Caco-2 (cell line): ENCODE measurements around the gene MEGF11. TPM values are rescaled to one million over a fixed set of nuclear protein-coding genes. Genes with fewer than 3 reads are reported as not detected.

Source experiments
- BruUV-seq: library from RNA; stranded (reverse); fragments of 400-500 nt; replicated peaks from 2 replicates; lab custom pipeline; 2021; lab: Mats Ljungman, UMichigan
- CTCF ChIA-PET: fragments of 300-600 bp; sonication (Branson Sonifier 250); formaldehyde crosslinking; loops from one replicate; lab custom pipeline; 2022; ENCODE audit warnings: antibody characterized with exemption; lab: Charles Lee
- POLR2A ChIA-PET: fragments of 300-600 bp; sonication (Branson Sonifier 250); formaldehyde crosslinking; loops from one replicate; lab custom pipeline; 2022; ENCODE audit warnings: antibody characterized with exemption; lab: Charles Lee
- DNase-seq, 2 experiments: peaks; one replicate each; pipeline versions ENCODE4 v3.0.0 to v3.0.0-alpha.2; 2020 to 2022
- H3K27me3 ChIP-seq: replicated peaks from 2 replicates; pipeline ENCODE4 v1.6.0; 2011; ENCODE audit warnings: low read length; ENCODE audit not compliant: control insufficient read depth, insufficient read depth
- H3K36me3 ChIP-seq: 2 replicates; pipeline ENCODE4 v1.5.1; 2011; ENCODE audit warnings: low read length; ENCODE audit not compliant: control insufficient read depth, insufficient read depth
- H3K4me1 ChIP-seq: fragments of 250-450 bp; sonication (Bioruptor Pico); 2 replicates; pipeline ENCODE4 v1.5.1; 2020; ENCODE audit warnings: mild to moderate bottlenecking
- H3K4me3 ChIP-seq: 2 replicates; pipeline ENCODE4 v1.5.1; 2011; ENCODE audit warnings: low read depth, mild to moderate bottlenecking, control low read depth, low read length
- H3K9me3 ChIP-seq: fragments of 250-450 bp; sonication (Bioruptor Pico); 2 replicates; pipeline ENCODE4 v1.5.1; 2020; ENCODE audit warnings: mild to moderate bottlenecking, moderate library complexity
- H3K27ac Mint-ChIP-seq: one replicate; pipeline ENCODE4 v1.8.0; 2022; ENCODE audit warnings: mixed read lengths; ENCODE audit not compliant: unreplicated experiment
- H3K27me3 Mint-ChIP-seq: one replicate; pipeline ENCODE4 v1.8.0; 2022; ENCODE audit warnings: mixed read lengths; ENCODE audit not compliant: insufficient read depth, unreplicated experiment
- H3K36me3 Mint-ChIP-seq: one replicate; pipeline ENCODE4 v1.8.0; 2022; ENCODE audit warnings: mild to moderate bottlenecking, mixed read lengths; ENCODE audit not compliant: insufficient read depth, unreplicated experiment
- H3K4me1 Mint-ChIP-seq: one replicate; pipeline ENCODE4 v1.8.0; 2022; ENCODE audit warnings: low read depth, mixed read lengths; ENCODE audit not compliant: unreplicated experiment
- H3K4me3 Mint-ChIP-seq: one replicate; pipeline ENCODE4 v1.8.0; 2022; ENCODE audit warnings: mild to moderate bottlenecking, moderate library complexity, mixed read lengths; ENCODE audit not compliant: unreplicated experiment
- H3K9me3 Mint-ChIP-seq: one replicate; pipeline ENCODE4 v1.8.0; 2022; ENCODE audit warnings: mixed read lengths; ENCODE audit not compliant: unreplicated experiment
- intact Hi-C: fragments of 100-400 bp; cut with micrococcal nuclease; formaldehyde crosslinking; loops from one replicate; pipeline ENCODE4 v1.10.0; 2022; ENCODE audit not compliant: unreplicated experiment
- total RNA-seq: library from RNA; stranded (reverse); gene quantifications from 2 replicates; pipeline ENCODE4 v1.2.3, GENCODE V29; 2022
- TF ChIP-seq, protein P1 (sequence below), 2 experiments: fragments of 200-600 bp in 1 of 2; IDR thresholded peaks; 1 replicate in 1 of 2; 2 replicates in 1 of 2; pipeline versions ENCODE4 v1.5.1 to v1.8.0; 2011 to 2022; ENCODE audit warnings: antibody characterized with exemption in 1 of 2, control low read depth in 1 of 2, inconsistent platforms in 1 of 2, low read depth in 1 of 2, low read length in 1 of 2, mild to moderate bottlenecking in 1 of 2, moderate library complexity in 1 of 2; ENCODE audit not compliant: insufficient read depth in 1 of 2, severe bottlenecking in 1 of 2, unreplicated experiment in 1 of 2

The MEGF11 gene
- total RNA-seq, 1 experiment from 2014 or later: 0.66 TPM

DNA sequence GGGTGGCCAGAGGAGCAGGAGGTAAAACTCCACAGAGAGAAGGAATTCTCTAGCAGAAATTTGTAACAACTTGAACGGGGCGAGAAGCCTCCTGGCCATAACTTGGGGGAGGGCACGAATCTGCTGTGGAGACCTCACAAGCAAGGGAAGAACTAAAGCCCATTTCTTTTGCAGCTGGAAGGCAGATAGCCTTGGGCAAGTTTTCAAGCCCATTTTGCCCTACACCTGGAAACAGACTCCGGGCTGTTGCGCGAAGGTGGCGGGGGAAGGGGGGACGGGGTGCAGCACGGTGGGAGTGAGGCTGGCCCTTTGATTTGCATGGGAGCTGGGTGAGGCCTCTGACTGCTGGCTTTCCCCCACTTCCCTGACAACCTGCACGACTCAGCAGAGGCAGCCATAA lies 168.8 kb downstream of the MEGF11 start:
- TF ChIP-seq, protein P1, sequence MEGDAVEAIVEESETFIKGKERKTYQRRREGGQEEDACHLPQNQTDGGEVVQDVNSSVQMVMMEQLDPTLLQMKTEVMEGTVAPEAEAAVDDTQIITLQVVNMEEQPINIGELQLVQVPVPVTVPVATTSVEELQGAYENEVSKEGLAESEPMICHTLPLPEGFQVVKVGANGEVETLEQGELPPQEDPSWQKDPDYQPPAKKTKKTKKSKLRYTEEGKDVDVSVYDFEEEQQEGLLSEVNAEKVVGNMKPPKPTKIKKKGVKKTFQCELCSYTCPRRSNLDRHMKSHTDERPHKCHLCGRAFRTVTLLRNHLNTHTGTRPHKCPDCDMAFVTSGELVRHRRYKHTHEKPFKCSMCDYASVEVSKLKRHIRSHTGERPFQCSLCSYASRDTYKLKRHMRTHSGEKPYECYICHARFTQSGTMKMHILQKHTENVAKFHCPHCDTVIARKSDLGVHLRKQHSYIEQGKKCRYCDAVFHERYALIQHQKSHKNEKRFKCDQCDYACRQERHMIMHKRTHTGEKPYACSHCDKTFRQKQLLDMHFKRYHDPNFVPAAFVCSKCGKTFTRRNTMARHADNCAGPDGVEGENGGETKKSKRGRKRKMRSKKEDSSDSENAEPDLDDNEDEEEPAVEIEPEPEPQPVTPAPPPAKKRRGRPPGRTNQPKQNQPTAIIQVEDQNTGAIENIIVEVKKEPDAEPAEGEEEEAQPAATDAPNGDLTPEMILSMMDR (IDR thresholded peaks at IDR 0.05; ENCODE audit: insufficient read depth in 1 of 2, low read depth in 1 of 2, low read length in 1 of 2, severe bottlenecking in 1 of 2, unreplicated experiment in 1 of 2): no peak
- H3K9me3 ChIP-seq: no peaks in the 10 kb centered on the region
- Mint-ChIP-seq H3K27me3 (peaks cover 26% of the 10 kb centered on the region), H3K4me3 (no peak overlapping the region), H3K36me3 (no peaks in the 10 kb centered on the region), H3K9me3 (no peaks in the 10 kb centered on the region), H3K27ac (no peak overlapping the region), H3K4me1 (no peaks in the 10 kb centered on the region)
- H3K4me1 ChIP-seq: peaks cover 7% of the 10 kb centered on the region; the same call in 1 of the 2 replicates
- no peak for DNase-seq
- no peaks in the 10 kb centered on the region for H3K36me3 ChIP-seq
- H3K4me3 ChIP-seq: no peak overlapping the region
- intact Hi-C loops: loop anchor here (1.0 kb wide), 1 partner anchor 103 kb away; no protein-coding TSS in a partner anchor
- CTCF ChIA-PET: interaction anchor here (1.0 kb wide), 1 partner anchor 489 kb away, joined by 3 read pairs; no protein-coding TSS in a partner anchor
- BruUV-seq: no TSS peak
- POLR2A ChIA-PET: no interaction called here
- no peaks in the 10 kb centered on the region for H3K27me3 ChIP-seq

DNA sequence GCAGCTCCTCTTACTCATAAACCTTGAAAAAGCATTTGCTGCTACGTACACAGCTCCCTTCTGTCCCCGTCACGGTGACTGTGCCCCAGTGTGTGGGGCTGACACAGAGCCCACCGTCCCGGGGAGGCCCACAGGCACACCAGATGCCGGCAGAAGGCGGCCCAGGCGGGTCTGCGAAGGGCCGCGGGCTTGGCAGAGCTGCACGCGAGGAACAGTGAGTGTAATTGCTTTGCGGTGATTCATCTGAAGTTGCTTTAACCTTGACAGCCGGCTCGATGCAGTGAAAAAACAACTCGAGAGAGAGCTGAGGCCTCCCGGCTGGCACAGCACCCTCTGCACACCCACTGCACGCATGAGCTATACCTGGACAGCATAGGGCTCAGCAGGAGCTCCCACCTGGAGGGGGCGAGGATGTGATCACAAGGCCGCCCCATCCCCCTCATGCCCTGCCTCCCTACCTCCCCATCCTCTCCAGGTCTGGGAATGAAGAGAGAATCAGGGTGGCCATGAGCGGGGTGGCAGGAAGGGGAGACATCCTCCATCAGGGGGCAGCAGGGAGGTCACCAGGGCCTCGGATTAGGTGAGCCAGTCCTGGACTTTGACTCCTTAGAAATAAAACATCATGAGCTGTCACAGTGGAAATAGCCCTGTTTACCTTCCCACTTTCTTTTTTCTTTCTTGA lies 172.7 kb downstream of the MEGF11 start:
- Histone ChIP-seq H3K36me3 (no peaks in the 10 kb centered on the region), H3K9me3 (no peaks in the 10 kb centered on the region), H3K27me3 (no peaks in the 10 kb centered on the region), H3K4me3 (no peak overlapping the region), H3K4me1 (peaks cover 7% of the 10 kb centered on the region; the same call in 1 of the 2 replicates)
- no peaks in the 10 kb centered on the region for H3K4me1 Mint-ChIP-seq
- intact Hi-C loops: no loop called here
- peak; percentile 51 to 55 for DNase-seq
- no peak overlapping the region for H3K4me3 Mint-ChIP-seq
- TF ChIP-seq, protein P1 (IDR thresholded peaks at IDR 0.05; ENCODE audit: insufficient read depth in 1 of 2, low read depth in 1 of 2, low read length in 1 of 2, severe bottlenecking in 1 of 2, unreplicated experiment in 1 of 2): peak in 1 of 2 experiments; percentile 59
- peaks cover 16% of the 10 kb centered on the region for H3K27me3 Mint-ChIP-seq
- BruUV-seq: no TSS peak
- H3K36me3 Mint-ChIP-seq: no peaks in the 10 kb centered on the region
- CTCF ChIA-PET: interaction anchor here (0.6 to 1.1 kb wide), 5 partner anchors 9 to 239 kb away, joined by 3 to 6 read pairs (median 5); no protein-coding TSS in a partner anchor
- POLR2A ChIA-PET: interaction anchor here (0.5 kb wide), 1 partner anchor 564 kb away, joined by 3 read pairs; no protein-coding TSS in a partner anchor
- H3K9me3 Mint-ChIP-seq: no peaks in the 10 kb centered on the region
- no peak overlapping the region for H3K27ac Mint-ChIP-seq

DNA sequence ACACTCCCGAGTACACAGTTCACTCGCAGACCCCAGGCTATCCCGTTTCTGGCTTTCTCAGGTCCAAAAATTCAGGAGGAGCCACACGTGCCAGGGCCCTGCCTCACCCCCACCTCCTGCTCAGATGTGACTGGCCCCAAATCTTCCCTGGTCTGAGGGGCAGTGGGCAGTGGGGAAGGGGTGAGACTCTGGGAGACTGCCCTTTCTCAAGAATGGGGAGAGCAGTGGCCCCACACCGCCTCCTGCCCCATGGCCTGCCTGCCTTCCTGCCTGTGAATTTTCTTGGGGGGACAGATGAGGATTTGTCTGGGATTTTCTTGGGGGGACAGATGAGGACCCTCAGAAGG lies 174.6 kb downstream of the MEGF11 start:
- Mint-ChIP-seq H3K36me3 (no peaks in the 10 kb centered on the region), H3K4me1 (no peaks in the 10 kb centered on the region)
- BruUV-seq: no TSS peak

More for the DNA sequence above, 174.6 kb downstream of the MEGF11 start:
- POLR2A ChIA-PET: no interaction called here
- H3K4me1 ChIP-seq: peaks cover 7% of the 10 kb centered on the region; the same call in 1 of the 2 replicates
- no peak for DNase-seq
- intact Hi-C loops: no loop called here
- no peak overlapping the region for H3K4me3 ChIP-seq
- no peaks in the 10 kb centered on the region for H3K36me3 ChIP-seq
- no peaks in the 10 kb centered on the region for H3K27me3 ChIP-seq
- H3K9me3 ChIP-seq: no peaks in the 10 kb centered on the region
- H3K4me3 Mint-ChIP-seq: no peak overlapping the region
- CTCF ChIA-PET: no interaction called here
- H3K27me3 Mint-ChIP-seq: peaks cover 7% of the 10 kb centered on the region
- no peaks in the 10 kb centered on the region for H3K9me3 Mint-ChIP-seq
- H3K27ac Mint-ChIP-seq: no peak overlapping the region
- TF ChIP-seq, protein P1 (IDR thresholded peaks at IDR 0.05; ENCODE audit: insufficient read depth in 1 of 2, low read depth in 1 of 2, low read length in 1 of 2, severe bottlenecking in 1 of 2, unreplicated experiment in 1 of 2): no peak
